ENCODE measurements around the gene ERBB4.
"Not testable (repeated sequence)": the region's sequence is repeated elsewhere in the genome, so short reads cannot be mapped to it uniquely, and the experiment has no call there.

Gene ERBB4

DNA sequence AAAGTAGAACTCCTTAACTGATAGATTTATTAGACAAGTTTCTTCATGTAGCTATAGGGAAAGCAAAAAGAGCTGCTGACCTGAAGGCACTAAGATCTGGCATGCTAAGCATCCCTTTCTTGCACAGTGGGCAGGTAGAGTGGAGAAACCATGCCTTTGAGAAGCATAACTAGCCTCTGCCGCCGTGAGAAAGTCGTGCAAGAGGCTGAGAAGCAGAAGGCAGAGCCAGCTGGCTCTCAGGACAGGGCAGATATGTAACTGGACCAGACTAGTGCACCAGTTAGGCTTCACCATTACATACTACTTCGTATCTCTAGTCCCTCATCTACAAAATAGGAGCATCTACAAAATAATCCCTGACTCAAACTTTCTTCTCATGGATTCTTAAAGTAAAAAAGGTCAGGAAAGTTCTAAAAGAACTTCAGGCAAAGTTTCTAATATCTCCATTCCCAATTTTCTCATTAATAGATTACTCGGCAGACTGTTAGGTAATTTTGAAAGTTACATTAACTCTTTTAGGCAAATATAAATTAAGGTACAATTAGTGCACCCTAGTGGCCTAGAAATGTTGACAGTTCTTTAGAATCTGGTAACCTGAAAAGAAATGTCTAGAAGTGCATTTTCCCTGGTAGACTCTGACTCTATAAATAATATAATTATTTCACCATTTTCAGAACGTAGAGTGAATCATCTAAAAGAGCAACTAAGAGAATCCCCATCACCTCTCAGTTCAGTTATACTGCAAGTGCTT is 10.3 kb downstream of the ERBB4 start:
- no peak for DNase-seq (ENCODE audit: low read depth)

DNA sequence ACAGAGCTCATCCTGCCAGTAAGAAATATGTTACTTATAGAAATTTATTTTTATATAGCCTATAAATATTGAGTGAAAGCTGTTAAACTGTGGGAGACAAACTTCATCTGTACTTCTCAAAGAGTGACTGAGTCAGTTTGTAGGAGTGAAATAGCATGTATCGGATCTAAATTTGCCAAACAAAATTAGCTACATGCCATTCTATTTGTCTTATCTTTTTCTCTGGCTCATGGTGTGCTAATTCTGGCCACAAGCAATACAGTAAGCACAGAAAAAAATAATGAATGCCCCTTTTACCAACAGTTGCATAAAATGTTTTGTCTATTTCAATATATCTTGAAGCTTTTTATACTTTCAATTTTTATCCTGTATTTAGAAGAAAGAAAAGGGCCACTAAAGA is 12.5 kb downstream of the ERBB4 start:
- no peak for DNase-seq (ENCODE audit: low read depth)

DNA sequence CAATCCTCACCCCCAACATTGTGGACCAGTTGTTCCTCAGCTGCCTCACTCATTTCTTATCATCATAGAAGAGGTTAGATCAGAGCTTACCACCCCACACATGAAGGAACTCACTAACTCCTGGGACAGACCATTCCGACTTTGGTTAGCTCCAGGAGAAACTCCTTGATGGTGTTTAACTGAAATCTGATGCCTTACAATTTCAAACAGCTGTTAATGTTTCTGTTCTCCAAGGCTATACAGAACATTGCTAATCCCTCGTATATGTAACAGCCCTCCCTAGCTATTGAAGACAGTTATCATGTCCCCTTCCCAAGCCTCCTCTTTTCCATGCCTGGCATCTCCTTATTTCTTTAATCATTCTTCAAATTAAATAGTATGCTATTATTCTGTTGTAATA is 14.8 kb downstream of the ERBB4 start:
- DNase-seq (ENCODE audit: low read depth): no peak

DNA sequence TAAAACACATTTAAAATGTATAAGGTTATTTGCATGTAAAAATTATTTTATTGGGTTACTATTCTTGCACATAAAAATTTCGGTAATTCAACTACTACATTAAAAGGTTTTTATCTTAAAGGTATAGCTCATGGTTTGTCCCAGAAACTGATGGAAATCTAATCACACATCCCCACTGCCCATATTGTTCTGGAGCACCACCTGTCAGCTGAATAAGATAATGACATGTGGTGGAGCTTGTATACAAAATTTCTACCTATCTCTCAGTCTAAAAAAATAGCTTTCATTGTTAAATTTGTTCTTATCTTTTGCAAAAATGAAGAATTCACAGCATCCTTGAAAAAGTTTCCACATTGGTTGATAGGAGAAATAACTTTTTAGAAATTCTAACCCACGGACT is 18.3 kb downstream of the ERBB4 start:
- no peak for DNase-seq (ENCODE audit: low read depth)

DNA sequence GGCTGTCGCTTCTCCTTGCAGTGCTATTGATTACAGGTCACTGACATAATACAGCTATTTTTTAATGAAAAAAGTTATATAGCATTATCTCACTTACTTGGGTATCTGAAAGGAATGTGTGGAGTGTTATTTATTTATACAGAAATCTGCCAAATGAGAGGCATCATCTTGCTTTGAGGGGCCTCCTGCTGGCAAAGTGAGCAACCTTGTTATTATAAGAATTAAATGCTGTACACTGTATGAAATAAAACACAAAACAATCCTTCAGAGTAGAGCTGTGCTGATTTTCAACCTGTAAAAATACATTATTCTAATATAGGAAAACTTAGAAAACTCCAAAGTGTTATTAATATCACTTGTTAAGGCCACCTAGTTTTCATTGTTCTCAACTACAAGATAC is 20.9 kb downstream of the ERBB4 start:
- DNase-seq (ENCODE audit: low read depth): no peak

DNA sequence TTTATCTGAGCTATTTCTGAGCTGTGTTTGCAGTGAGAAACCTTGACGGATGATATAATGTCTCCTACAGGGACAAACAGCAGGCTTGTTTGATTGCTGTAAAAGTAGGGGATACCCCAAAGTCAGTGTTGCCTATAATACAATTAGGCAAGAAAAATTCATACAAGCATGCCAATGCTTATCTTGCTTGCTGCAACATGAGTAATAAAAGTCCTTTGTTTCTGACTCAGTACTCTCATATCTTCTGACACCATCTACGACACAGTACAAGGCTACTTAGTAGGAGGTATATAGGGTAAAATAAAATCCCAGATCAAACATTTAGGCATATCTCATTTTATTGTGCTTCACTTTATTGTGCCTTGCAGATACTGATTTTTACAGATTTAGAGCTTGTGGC is 33.0 kb downstream of the ERBB4 start:
- no peak for DNase-seq (ENCODE audit: low read depth)

DNA sequence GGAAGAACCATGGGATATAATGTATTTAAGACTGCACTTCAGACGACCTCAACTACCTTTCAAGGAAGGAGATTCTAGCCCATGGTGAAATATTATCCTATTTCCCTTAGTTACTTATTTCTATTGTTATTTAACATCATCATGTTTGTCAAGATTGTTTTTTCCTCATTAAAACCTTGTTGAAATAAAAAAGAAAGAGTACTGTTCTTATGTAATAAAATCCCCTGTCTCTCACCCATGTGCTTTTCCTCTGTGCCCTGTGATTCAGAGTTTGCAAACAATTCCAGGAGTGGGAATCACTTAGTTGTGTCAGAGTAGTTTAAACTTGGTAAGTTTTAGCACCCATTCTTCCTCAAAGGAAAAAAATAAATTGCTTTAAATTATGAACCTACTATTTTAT is 43.6 kb downstream of the ERBB4 start:
- no peak for DNase-seq (ENCODE audit: low read depth)

DNA sequence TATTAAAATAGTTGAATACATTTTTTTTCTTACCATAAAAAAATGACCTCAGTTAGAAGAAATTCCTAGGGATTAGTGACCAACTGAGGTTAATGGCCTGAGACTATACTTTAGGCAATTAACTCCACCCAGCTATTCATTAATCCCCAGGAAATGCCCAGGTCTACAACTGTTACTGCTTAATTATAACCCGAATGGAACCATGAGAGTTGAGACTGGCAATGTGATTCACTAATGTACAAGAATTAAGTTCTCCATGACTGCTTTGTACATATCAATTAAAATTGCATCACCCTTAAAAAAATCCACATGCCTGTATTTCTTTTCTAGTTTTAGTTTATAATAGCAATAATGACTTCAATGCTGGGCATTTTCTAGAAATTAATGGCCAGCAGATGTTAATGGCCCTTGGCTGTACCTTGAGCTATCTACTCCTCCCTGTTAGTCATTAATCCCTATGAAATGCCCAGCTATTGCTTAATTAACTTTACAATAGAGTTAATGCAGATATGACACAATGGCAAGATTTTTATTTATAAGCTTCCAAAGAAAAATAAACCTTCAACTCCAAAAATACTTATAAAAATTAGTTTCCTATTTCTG is 44.1 kb downstream of the ERBB4 start:
- no peak for DNase-seq (ENCODE audit: low read depth)

DNA sequence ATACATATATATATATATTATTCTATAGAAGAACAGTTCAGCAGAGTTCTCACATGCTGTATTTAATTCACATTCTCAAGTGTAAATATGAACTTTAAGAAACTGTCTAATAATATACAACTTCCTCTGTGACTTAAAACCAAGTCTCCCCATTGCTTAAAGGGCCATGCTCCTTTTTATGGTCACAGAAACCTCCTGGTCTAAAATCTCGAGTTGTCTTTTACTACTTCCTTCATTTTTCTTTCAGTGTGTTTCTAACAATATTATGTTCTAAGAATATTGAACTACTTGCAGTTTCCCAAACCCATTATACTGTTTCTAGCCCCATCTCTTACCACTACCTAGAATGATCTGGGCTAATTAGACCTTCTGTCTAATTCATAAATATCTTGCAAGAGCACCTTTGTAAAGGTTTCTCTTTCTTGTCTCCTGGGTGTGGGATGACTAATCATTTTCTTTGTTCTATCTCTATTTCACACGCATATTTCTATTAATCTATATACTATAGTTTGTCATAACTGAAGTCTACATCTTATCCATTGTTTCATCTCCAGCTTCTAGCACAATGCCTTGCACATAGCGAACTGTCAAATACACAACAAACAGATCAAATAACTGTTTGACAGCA is 48.8 kb downstream of the ERBB4 start:
- no peak for DNase-seq (ENCODE audit: low read depth)

DNA sequence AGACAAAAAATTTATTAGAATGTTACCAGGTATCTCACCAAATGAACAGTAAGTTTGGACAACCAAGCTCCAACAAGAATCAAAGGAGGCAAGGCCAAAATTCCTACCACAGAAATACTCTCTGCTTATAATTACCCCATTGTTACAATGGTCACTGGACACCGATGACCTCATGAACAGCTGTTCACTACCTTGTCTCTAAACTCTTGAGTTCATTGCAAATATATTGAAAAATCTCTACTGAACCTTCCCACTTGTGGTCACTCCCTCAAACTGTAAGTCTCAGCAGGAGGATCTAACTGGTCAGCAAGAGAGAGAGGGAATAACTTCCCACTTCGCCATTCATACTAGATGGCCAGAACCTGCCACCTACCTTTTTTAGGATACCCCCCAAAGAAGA is 50.0 kb downstream of the ERBB4 start:
- DNase-seq (ENCODE audit: low read depth): no peak

DNA sequence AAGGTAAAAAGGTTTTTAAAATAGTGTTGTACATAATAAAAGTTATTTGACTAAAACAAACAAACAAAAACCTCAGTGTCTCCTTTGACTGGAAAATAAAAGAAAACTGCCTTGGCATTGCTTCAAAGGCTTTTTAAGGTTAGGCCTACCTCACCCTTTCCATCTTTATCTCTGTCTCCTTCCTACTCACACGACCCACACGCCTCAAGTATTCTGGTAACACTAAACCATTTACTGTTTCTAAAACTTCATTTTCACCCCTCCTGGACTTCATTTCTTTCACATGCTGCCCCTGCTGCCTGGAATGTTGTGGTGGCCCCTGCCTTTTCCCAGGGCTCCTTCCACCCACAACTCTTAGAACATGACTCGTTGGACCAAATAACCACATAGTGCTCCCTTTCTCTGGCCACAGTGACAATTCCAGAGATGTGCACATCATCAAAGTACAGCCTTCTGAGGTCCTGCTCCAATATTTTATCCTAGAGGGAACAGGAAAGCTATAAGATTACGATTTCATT is 54.0 kb downstream of the ERBB4 start:
- DNase-seq (ENCODE audit: low read depth): no peak

DNA sequence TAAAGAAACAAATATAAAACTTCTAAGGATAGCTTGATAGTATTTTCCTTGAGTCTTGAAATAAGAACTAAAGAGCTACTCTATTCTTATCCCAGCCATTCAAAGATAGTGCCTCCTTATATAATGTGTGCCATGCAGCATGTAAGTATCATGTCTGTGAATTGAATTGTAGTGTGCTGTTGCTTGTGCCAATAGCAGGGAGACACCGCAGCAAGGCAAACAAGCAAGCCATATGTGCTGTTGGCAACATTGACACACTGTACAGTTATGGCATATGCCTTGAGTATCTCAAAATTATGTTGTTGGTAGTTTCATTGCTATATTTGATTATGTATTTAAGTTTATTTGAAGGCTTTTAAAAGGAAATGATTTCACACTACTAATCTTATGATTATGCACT is 58.2 kb downstream of the ERBB4 start:
- DNase-seq (ENCODE audit: low read depth): no peak

DNA sequence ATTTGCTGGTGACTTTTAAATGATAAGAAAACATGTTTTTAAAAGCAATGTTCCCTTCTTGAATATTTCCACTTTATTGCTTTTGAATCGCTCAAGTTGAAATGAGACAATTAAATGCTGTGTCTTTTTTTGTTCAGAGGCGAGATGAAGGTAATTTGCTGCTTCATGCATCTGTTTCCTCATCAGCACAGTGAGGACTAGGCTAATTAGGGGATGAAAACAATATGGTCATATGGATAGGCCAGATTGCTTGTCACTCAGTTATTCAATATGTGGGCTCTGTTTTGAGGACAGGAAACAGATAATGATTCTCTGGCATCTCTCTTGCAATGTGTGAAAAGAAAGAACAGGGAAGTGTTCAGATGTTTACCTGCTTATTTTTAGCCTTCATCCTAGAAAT is 61.0 kb downstream of the ERBB4 start:
- no peak for DNase-seq (ENCODE audit: low read depth)

DNA sequence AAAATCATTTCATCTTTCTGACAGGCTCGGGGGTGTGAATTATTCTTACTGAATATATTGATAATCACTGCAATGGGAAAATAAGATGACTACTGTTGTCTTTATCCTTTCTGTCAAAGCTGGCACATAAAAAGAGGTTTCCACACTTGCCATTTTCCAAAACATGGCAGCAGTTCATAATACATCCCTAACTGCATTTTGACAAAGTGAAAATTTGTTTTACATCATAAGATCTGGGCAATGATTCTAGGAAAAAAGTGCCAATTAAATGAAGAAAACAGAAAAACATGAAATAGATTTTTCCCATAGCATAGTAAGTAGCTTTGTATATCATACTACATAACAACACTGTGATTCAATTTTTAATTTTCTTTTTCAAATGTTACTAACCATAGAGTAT is 65.4 kb downstream of the ERBB4 start:
- DNase-seq (ENCODE audit: low read depth): no peak

DNA sequence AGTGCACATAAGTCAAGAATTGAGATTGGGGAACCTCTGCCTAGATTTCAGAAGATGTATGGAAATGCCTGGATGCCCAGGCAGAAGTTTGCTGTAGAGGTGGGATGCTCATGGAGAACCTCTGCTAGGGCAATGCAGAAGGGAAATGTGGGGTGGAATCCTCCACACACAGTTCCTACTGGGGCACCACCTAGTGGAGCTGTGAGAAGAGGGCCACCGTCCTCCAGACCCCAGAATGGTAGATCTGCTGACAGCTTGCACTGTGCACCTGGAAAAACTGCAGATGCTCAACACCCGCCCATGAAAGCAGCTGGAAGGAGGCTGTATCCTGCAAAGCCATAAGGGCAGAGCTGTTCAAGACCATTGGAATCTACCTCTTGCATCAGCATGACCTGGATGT is 71.1 kb downstream of the ERBB4 start:
- DNase-seq (ENCODE audit: low read depth): not testable (repeated sequence)

DNA sequence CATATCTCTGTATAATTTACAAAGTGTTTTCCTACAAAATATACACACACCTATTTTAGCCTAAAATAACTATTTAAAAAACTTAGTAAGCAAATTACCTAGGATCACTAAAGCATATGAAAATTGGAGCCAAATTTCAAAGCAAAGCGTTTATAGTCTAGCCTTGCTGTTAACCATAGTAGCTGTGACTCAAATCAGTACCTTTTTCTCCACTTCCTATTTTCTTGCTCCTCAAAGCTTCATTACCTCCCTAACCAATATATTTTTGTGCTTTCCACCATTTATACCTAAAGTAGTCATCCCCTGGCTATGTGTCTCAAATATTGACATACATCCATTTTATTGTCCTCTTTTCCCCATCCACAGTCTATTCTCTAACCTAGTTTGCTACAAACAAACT is 73.1 kb downstream of the ERBB4 start:
- no peak for DNase-seq (ENCODE audit: low read depth)

DNA sequence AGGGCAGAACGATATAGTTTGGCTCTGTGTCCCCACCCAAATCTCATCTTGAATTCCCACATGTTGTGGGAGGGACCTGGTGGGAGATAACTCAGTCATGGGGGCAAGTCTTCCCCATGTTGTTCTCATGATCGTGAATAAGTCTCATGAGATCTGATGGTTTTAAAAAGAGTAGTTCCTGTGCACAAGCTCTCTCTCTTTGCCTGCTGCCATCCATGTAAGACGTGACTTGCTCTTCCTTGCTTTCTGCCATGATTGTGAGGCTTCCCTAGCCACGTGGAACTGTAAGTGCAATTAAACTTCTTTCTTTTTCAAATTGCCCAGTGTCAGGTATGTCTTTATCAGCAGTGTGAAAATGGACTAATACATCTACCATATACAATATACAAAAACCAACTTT is 76.9 kb downstream of the ERBB4 start:
- not testable (repeated sequence) for DNase-seq (ENCODE audit: low read depth)

DNA sequence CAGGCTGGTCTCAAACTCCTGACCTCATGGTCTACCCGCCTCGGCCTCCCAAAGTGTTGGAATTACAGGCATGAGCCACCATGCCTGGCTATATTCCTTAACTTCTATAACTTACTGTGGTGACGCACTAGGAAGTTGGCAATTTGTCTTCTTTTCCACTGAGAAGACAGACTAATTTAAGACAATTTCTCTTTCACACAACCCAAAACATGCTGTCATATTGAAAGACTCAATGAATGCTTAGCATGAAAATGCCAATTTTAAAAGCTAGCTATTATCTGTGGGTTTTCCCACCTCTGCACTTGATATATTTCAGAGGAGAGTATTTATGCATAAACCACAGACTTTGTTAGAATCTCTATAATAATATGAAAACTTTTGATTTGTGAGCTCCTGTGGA is 84.5 kb downstream of the ERBB4 start:
- no peak for DNase-seq (ENCODE audit: low read depth)

DNA sequence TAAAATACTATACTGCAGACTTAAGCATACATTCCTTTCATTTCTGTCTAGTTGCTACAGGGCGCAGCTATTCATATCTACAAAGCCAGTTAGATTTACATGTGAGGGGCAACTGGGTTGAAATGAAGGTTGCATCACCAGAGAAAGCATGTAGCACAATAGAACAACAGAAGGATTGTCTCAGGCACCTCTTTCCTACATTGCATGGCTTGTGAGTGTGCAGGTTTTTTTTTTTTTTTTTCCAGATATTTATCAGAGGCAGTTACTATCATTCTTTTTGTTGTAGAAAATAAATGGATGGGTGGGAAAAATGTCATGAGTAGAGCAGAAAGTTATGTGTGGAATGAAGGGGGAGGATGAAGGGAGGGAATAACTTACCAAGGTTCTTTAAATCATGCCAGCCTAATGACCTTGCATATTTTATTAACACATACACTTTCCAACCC is 86.8 kb downstream of the ERBB4 start:
- no peak for DNase-seq (ENCODE audit: low read depth)

DNA sequence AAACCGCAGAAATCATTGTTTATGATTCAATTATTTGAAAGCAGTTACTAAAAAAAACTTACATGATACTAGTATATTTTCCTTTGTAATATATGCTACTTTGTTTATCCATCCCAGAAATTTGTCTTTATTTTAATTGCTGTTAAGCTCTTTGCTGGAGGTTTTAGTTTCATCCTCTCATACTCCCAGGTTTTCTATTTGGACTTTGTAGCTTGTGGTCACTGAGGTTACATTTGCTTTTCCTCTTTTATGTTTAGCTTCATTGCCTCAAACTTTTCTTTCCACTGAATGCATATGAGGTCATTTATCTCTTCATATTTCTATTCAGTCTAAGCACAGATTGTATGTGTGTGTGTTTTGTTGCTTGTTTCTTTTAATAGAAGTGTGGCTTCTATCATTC is 89.9 kb downstream of the ERBB4 start:
- DNase-seq (ENCODE audit: low read depth): no peak

DNA sequence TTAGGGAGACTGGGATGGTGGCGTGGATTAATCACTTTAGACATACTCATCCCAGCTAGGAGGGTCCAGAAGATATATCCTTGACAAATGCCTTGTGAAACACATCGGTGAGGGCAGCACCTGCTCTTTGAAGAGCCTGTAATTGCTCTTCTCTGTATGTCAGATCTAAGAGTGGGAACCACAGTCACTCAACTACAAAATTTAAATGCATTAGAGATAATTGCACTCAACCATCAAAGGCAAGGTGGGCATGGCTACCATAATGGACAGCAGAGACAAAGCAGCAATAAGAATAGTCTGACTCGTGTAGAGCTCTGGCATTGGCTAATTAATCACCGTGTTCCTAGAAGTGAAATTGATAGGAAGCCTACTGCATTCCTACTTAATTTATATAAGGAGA is 96.8 kb downstream of the ERBB4 start:
- DNase-seq (ENCODE audit: low read depth): no peak

DNA sequence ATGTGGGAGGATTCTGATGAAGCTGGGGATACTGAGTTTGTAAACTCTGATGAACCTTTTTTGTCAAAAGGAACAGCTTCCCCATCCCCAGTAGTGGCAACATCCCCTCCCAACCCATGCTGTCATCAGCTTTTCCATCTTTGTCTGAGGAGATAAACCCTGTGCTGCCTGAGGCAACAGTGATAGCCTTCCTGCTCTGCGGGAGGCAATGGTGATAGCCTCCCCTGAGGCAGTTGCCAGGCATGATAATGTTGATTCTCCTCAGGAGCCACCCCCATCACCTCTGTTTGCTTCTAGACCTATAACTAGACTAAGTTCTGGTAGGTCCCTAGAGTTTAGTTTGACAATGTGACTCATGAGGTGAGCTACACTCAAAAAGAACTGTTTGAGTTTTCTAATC is 97.5 kb downstream of the ERBB4 start:
- DNase-seq (ENCODE audit: low read depth): no peak

DNA sequence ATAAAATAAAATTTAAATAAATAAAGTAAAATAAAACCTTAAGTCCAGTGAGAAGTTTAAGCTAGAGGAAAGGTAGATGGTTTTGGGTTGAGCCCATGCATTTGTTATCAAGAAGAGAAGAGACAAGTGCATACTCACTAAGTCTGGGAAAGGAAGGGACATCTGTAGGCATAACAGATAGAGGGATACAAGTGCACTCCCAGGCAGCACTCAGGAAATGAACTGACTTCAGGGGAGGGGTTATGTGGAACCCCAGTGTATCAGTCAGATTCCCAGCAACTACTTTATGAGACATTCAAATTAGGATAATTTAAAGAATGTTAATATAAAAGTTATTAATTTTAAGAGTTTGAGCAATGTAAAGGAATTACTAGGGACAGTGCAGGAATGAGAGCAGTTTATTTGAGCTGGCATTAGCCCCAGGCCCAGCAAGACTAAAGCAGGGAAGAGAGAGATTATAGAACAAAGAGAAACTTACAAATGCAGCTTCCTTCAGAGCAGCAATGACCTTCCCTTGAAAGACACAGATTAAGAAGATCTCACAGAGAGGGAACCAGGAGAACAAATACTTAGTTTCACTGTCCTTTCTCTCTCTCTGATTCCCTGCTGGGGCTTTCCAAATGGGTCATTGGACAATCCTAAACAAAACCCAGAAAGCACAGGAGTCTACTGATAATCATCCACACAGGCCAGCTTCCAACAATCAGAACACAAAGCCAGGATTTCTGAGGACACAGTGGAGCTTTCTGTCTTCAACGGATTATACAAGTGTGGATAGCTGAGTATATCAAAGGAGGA is 109.7 kb downstream of the ERBB4 start:
- DNase-seq (ENCODE audit: low read depth): no peak
